HepG2 (cell line): ENCODE results near the gene NBEA. TPM values are rescaled to one million over a fixed set of nuclear protein-coding genes. Genes with fewer than 3 reads are reported as not detected.
A peak's percentile ranks its signal among the peaks of the same experiment; 100 is the strongest.

Experiments used
- AFF4 ChIP-seq: sonication (generic); formaldehyde crosslinking; IDR thresholded peaks from 2 replicates; pipeline ENCODE4 v1.4.0; 2020; ENCODE audit warnings: missing genetic modification reagents
- ARID3A ChIP-seq: IDR thresholded peaks from 2 replicates; pipeline ENCODE4 v1.6.1; 2012; ENCODE audit warnings: low read depth, low read length, improper control_type of control experiment
- HMG20B ChIP-seq: conservative IDR thresholded peaks from 2 replicates; pipeline ENCODE4 v1.6.1; 2016; ENCODE audit warnings: missing genetic modification reagents, missing compliant biosample characterization
- IKZF1 ChIP-seq: fragments of 450-650 bp; IDR thresholded peaks from 2 replicates; pipeline ENCODE4 v1.7.1; 2016
- KAT7 ChIP-seq: IDR thresholded peaks from 2 replicates; pipeline ENCODE4 v1.6.1; 2018; ENCODE audit warnings: borderline replicate concordance, missing compliant biosample characterization
- MEIS2 ChIP-seq: sonication (generic); formaldehyde crosslinking; IDR thresholded peaks from 2 replicates; pipeline ENCODE4 v1.9.0; 2021; ENCODE audit warnings: mild to moderate bottlenecking, missing genetic modification reagents
- NKX3-1 ChIP-seq: sonication (generic); formaldehyde crosslinking; IDR thresholded peaks from 2 replicates; pipeline ENCODE4 v1.5.0; 2020; ENCODE audit warnings: missing genetic modification reagents
- SIX1 ChIP-seq: sonication (generic); formaldehyde crosslinking; IDR thresholded peaks from 2 replicates; pipeline ENCODE4 v1.4.0; 2020; ENCODE audit warnings: missing genetic modification reagents, borderline replicate concordance
- TOE1 ChIP-seq: sonication (generic); formaldehyde crosslinking; IDR thresholded peaks from 2 replicates; pipeline ENCODE4 v1.4.0; 2020; ENCODE audit warnings: mild to moderate bottlenecking, missing genetic modification reagents
- TSC22D2 ChIP-seq: sonication (generic); formaldehyde crosslinking; IDR thresholded peaks from 2 replicates; pipeline ENCODE4 v1.5.1; 2020; ENCODE audit warnings: missing genetic modification reagents, mild to moderate bottlenecking, borderline replicate concordance
- ZBTB44 ChIP-seq: sonication (generic); formaldehyde crosslinking; IDR thresholded peaks from 2 replicates; pipeline ENCODE4 v1.4.0; 2020; ENCODE audit warnings: missing genetic modification reagents
- ZFP91 ChIP-seq: sonication (generic); formaldehyde crosslinking; IDR thresholded peaks from 2 replicates; pipeline ENCODE4 v1.9.0; 2022; ENCODE audit warnings: missing genetic modification reagents, mild to moderate bottlenecking, borderline replicate concordance
- ZFX ChIP-seq: sonication (generic); formaldehyde crosslinking; IDR thresholded peaks from 2 replicates; pipeline ENCODE4 v1.4.0; 2020; ENCODE audit warnings: mild to moderate bottlenecking, low read depth, missing genetic modification reagents, moderate library complexity
- ZNF232 ChIP-seq: sonication (generic); formaldehyde crosslinking; IDR thresholded peaks from 2 replicates; pipeline ENCODE4 v1.4.0; 2020; ENCODE audit warnings: missing genetic modification reagents, borderline replicate concordance
- ZNF567 ChIP-seq: sonication (generic); formaldehyde crosslinking; IDR thresholded peaks from 2 replicates; pipeline ENCODE4 v1.8.1; 2023; ENCODE audit warnings: mild to moderate bottlenecking, missing genetic modification reagents, borderline replicate concordance
- ZNF629 ChIP-seq: sonication (generic); formaldehyde crosslinking; conservative IDR thresholded peaks from 2 replicates; pipeline ENCODE4 v1.5.0; 2020; ENCODE audit warnings: missing genetic modification reagents
- polyA plus RNA-seq, 8 experiments: library from polyadenylated mRNA; depleted of rRNA in 3 of 8; stranded (reverse) in 7 of 8; unstranded in 1 of 8; fragments of >200 nt; fragmentation: Illumina TruSeq in 4 of 8; extraction: Trizol in 4 of 8; gene quantifications; 2 replicates each; pipeline versions ENCODE4 v1.2.1 to v1.2.3, GENCODE V29; 2011 to 2016; ENCODE audit warnings: low read depth in 4 of 8, missing spikeins in 1 of 8, mixed read lengths in 1 of 8; ENCODE audit not compliant: insufficient read depth in 1 of 8
- total RNA-seq, 5 experiments: library from RNA; depleted of rRNA; stranded (reverse); fragments of >200 nt; fragmentation: Illumina TruSeq; extraction: Trizol; gene quantifications; 2 replicates each; pipeline ENCODE4 v1.2.3, GENCODE V29; 2016; ENCODE audit warnings: low read depth in 1 of 5
- TF ChIP-seq, protein P1 (sequence below): sonication (generic); formaldehyde crosslinking; IDR thresholded peaks from 2 replicates; pipeline ENCODE4 v1.5.1; 2020; ENCODE audit warnings: mild to moderate bottlenecking, missing genetic modification reagents, borderline replicate concordance
- TF ChIP-seq, protein P2 (sequence below): sonication (generic); formaldehyde crosslinking; IDR thresholded peaks from 2 replicates; pipeline ENCODE4 v1.9.0; 2021; ENCODE audit warnings: missing genetic modification reagents, borderline replicate concordance

Gene NBEA
- total and polyA plus RNA-seq, 2 of the 13 experiments (the other 11 are each of a cell fraction or from before 2014, with no cell fraction given) = 2.7 to 2.8 TPM

DNA sequence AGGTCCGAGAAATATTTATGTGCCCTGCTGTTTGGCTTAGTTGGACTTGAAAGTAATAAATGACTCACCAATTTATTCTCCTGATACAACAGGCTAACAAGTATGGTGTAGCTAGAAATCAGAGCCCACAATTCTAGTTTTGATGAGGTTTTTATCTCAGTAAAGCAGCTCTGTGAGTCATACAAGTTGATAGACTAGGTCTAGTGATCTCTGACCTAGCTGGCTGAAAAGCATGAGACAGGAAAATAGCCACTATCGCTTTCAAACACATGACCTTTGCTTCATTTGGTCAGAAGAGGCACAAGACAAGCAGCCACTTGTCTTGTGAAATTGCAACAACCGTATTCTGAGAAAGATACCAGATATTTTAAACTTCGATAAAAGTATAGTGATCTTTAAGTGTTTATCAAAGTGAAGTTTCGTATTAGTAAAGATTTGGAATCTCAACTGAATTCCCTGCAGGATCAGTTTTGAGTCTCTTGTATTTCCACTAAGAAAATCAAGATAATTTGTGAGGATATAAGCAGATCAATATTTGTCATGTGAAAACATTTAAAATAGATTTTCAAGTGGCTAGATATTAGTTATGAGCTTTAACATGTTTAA, 407.7 kb downstream of the NBEA start (continued):
- TF ChIP-seq ARID3A (peak; percentile 83), TSC22D2 (CRISPR knock-in tag) (no peak), ZBTB44 (CRISPR knock-in tag) (no peak), AFF4 (no peak), NKX3-1 (no peak), ZNF567 (CRISPR knock-in tag) (no peak), KAT7 (CRISPR knock-in tag) (no peak), ZNF232 (CRISPR knock-in tag) (no peak), HMG20B (0 out of 2 replicates have a peak, but pooled peaks have one; percentile 25), ZFX (CRISPR knock-in tag) (no peak), ZNF629 (CRISPR knock-in tag) (0 out of 2 replicates have a peak, but pooled peaks have one; percentile 17), MEIS2 (CRISPR knock-in tag) (no peak), ZFP91 (no peak), IKZF1 (no peak), TOE1 (no peak), SIX1 (CRISPR knock-in tag) (peak; percentile 56; the same call in 1 of the 2 replicates)
- TF ChIP-seq, protein P1, sequence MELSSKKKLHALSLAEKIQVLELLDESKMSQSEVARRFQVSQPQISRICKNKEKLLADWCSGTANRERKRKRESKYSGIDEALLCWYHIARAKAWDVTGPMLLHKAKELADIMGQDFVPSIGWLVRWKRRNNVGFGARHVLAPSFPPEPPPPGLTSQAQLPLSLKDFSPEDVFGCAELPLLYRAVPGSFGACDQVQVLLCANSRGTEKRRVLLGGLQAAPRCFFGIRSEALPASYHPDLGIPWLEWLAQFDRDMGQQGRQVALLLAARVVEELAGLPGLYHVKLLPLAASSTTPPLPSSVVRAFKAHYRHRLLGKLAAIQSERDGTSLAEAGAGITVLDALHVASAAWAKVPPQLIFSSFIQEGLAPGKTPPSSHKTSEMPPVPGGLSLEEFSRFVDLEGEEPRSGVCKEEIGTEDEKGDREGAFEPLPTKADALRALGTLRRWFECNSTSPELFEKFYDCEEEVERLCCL (CRISPR knock-in tag) = no peak
- TF ChIP-seq, protein P2, sequence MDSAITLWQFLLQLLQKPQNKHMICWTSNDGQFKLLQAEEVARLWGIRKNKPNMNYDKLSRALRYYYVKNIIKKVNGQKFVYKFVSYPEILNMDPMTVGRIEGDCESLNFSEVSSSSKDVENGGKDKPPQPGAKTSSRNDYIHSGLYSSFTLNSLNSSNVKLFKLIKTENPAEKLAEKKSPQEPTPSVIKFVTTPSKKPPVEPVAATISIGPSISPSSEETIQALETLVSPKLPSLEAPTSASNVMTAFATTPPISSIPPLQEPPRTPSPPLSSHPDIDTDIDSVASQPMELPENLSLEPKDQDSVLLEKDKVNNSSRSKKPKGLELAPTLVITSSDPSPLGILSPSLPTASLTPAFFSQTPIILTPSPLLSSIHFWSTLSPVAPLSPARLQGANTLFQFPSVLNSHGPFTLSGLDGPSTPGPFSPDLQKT = no peak
